Measurements from ENCODE around the gene RAPGEF1. TPM values are rescaled to one million over a fixed set of nuclear protein-coding genes. Genes with fewer than 3 reads are reported as not detected.
A peak's percentile ranks its signal among the peaks of the same experiment; 100 is the strongest.

RAPGEF1 gene
- total and polyA plus RNA-seq, 11 donors, result 50.6 to 161 (median 115) TPM

DNA sequence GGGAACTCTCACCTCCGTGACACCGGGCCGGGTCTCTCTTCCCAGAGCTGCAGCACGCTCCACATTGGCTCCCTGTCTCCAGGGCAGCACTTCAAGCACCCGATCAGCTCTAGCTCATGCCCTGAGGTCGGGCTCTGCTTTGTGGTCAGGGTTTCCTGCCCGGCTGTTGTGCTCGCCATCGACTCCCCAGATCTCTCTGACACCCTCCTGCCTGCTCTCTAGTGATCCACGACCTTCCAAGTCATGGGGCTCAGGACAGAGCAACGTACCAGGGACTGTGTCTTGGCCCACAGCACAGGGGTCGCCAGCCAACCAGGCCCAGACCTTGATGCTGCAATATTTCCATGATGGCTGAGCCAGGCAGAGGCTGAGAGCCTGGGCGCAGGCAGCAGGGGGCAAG, 149.4 kb downstream of the RAPGEF1 start:
- Histone ChIP-seq H3K36me3 (peaks cover 0 to 85% (median 78%) of the 10 kb centered on the region in 9 donors), H3K4me1 (peaks cover 0 to 26% (median 0%) of the 10 kb centered on the region in 12 donors), H3K4me3 (no peak overlapping the region), H3K27me3 (no peaks in the 10 kb centered on the region), H3K27ac (peak overlapping the region in 1 of 12 donors; percentile 6), H3K9me3 (no peaks in the 10 kb centered on the region)
- DNase-seq, result peak in 1 of 5 donors; percentile 60
- TF ChIP-seq POLR2A (IDR thresholded peaks at IDR 0.05), result no peak
- TF ChIP-seq, protein P1, sequence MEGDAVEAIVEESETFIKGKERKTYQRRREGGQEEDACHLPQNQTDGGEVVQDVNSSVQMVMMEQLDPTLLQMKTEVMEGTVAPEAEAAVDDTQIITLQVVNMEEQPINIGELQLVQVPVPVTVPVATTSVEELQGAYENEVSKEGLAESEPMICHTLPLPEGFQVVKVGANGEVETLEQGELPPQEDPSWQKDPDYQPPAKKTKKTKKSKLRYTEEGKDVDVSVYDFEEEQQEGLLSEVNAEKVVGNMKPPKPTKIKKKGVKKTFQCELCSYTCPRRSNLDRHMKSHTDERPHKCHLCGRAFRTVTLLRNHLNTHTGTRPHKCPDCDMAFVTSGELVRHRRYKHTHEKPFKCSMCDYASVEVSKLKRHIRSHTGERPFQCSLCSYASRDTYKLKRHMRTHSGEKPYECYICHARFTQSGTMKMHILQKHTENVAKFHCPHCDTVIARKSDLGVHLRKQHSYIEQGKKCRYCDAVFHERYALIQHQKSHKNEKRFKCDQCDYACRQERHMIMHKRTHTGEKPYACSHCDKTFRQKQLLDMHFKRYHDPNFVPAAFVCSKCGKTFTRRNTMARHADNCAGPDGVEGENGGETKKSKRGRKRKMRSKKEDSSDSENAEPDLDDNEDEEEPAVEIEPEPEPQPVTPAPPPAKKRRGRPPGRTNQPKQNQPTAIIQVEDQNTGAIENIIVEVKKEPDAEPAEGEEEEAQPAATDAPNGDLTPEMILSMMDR (IDR thresholded peaks at IDR 0.05), result no peak
- 67 to 91% (median 83%) methylated on average over 6 to 13 of the region's 13 CpGs for WGBS, 4 donors
- peak in 1 of 4 donors; percentile 4 for ATAC-seq
- intact Hi-C loops (cut with DNase I), result loop anchor here in 4 of 10 donors (2.0 kb wide), 1 partner anchor 150 kb away; the partner anchor contains the start of gene RAPGEF1 (in 4 of the 4)

DNA sequence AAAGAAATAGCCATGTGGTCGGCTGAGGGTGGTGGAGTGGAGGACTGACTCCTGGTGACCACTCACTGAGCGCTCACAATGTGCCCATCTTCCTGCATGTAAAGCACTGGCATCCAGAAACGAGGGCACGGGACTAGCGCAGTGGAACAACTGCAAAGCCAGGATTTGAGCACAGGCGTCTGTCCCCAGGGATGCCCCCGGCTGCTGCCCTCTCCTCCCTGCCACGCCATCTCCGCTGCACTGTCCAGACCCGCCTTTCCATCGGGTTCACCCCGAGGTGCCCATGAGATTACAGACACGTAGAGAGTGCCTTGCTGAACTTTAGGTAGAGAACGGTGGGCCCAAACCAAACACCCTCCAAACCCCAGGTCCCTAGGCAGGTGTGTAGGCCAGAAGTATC, 149.9 kb downstream of the RAPGEF1 start:
- DNase-seq (peak in 1 of 5 donors; percentile 41), ATAC-seq (no peak)
- Histone ChIP-seq H3K27me3 (no peaks in the 10 kb centered on the region), H3K27ac (no peak overlapping the region), H3K36me3 (peaks cover 0 to 85% (median 78%) of the 10 kb centered on the region in 9 donors), H3K9me3 (no peaks in the 10 kb centered on the region), H3K4me1 (peaks cover 0 to 26% (median 0%) of the 10 kb centered on the region in 12 donors), H3K4me3 (no peak overlapping the region)
- intact Hi-C loops (cut with DNase I), result loop anchor here in 4 of 10 donors (2.0 kb wide), 1 partner anchor 151 kb away; the partner anchor contains the start of gene RAPGEF1 (in 4 of the 4)
- TF ChIP-seq, protein P1 (IDR thresholded peaks at IDR 0.05), result no peak
- TF ChIP-seq POLR2A (IDR thresholded peaks at IDR 0.05), result no peak
- WGBS, 4 donors, result 91 to 95% (median 93%) methylated on average over 12 to 14 of the region's 14 CpGs

DNA sequence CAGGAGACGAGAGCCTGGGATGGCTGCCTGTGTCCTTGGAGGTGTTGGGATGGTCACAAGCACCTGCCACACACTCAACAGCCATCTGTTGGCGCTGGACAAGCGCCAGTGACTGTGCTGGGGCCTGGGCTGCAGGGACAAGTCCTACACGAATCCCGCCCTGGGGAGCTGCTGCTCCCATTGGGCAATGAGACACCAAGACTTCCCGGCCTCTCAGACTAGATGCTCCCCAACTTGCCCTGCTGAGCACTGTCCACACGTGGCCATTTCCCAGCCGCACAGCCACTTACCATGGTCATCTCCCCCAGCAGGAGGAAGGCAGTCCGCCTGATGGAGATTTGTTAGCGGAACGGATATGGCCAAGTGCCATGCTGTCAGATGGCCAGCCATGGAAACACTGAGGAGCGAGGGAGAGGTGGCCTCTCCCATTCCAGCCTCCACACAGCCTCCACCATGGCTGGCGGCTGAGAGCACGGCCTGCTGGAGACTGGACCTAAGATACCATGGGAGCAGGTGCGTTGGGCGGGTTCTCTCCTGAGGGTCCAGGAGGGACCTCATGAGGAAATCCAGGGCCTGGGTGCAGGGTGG, 150.7 kb downstream of the RAPGEF1 start:
- DNase-seq, result peak in 2 of 5 donors; percentile 18 to 43
- intact Hi-C loops (cut with DNase I), result no loop called here
- TF ChIP-seq POLR2A (IDR thresholded peaks at IDR 0.05), result no peak
- TF ChIP-seq, protein P1 (IDR thresholded peaks at IDR 0.05), result no peak
- H3K9me3 ChIP-seq, result no peaks in the 10 kb centered on the region
- WGBS, 4 donors, result 84 to 86% (median 84%) methylated on average over 12 to 16 of the region's 16 CpGs
- H3K27me3 ChIP-seq, result no peaks in the 10 kb centered on the region
- H3K27ac ChIP-seq, result no peak overlapping the region
- ATAC-seq, result peak in 1 of 4 donors; percentile 2
- H3K4me3 ChIP-seq, result no peak overlapping the region
- H3K36me3 ChIP-seq, result peaks cover 0 to 85% (median 78%) of the 10 kb centered on the region in 9 donors
- peaks cover 0 to 31% (median 0%) of the 10 kb centered on the region in 12 donors for H3K4me1 ChIP-seq

DNA sequence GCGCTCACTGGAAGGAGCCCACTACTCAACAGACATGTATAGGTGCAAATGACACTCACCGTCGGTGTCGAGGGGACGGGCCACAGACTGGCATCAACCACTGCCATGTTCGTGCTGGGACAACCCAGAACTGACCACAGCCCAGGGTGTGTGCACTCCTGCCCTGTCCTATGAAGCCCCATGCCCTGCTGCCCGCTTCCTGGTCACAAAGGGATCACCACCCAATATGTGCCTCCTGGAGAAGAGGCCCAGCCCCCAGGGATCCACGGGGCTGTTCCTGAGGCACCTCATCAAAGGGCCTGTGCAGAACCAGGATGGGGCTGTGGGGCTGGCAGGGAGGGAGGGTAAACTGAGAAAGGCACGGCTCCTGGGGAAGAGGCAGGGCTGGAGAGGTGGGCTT, 151.5 kb downstream of the RAPGEF1 start:
- no peaks in the 10 kb centered on the region for H3K27me3 ChIP-seq
- intact Hi-C loops (cut with DNase I), result no loop called here
- H3K36me3 ChIP-seq, result peaks cover 0 to 85% (median 78%) of the 10 kb centered on the region in 9 donors
- DNase-seq, result peak in 2 of 5 donors; percentile 18 to 51
- no peak for ATAC-seq
- H3K4me3 ChIP-seq, result no peak overlapping the region
- no peaks in the 10 kb centered on the region for H3K9me3 ChIP-seq
- peaks cover 0 to 39% (median 0%) of the 10 kb centered on the region in 12 donors for H3K4me1 ChIP-seq
- H3K27ac ChIP-seq, result no peak overlapping the region
- no peak for TF ChIP-seq POLR2A (IDR thresholded peaks at IDR 0.05)
- TF ChIP-seq, protein P1 (IDR thresholded peaks at IDR 0.05), result no peak
- WGBS, 4 donors, result 84 to 96% (median 94%) methylated on average over 3 to 9 of the region's 9 CpGs
